Measurements from ENCODE around the gene THAP7.

- no peak for TF ChIP-seq CTCF (IDR thresholded peaks at IDR 0.05)
- TF ChIP-seq POLR2A (IDR thresholded peaks at IDR 0.05): no peak
Measured at GRCh38 chr22:21026783-21027692, 25.1 kb upstream of the THAP7 start.
